ENCODE results near the gene SNAP91.

The SNAP91 gene

DNA sequence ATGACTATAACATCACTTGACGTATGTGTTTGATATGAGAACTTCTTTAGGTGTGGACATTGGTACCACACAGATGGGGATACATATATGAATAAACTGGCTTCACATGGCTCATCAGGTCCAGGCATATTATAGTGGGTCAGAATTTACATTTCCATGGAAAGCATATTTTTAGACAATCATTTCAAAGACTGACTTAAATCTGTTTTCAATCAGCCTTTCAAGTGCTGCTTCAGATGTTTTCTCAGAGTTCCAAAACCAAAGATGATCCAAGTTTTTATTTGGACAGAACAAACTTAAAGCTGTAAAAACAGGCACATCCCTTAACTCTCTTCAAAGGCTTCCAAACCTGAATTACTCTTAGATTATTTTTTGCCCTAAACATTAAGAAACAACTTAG lies 108.4 kb downstream of the SNAP91 start:
- TF ChIP-seq, protein P1, sequence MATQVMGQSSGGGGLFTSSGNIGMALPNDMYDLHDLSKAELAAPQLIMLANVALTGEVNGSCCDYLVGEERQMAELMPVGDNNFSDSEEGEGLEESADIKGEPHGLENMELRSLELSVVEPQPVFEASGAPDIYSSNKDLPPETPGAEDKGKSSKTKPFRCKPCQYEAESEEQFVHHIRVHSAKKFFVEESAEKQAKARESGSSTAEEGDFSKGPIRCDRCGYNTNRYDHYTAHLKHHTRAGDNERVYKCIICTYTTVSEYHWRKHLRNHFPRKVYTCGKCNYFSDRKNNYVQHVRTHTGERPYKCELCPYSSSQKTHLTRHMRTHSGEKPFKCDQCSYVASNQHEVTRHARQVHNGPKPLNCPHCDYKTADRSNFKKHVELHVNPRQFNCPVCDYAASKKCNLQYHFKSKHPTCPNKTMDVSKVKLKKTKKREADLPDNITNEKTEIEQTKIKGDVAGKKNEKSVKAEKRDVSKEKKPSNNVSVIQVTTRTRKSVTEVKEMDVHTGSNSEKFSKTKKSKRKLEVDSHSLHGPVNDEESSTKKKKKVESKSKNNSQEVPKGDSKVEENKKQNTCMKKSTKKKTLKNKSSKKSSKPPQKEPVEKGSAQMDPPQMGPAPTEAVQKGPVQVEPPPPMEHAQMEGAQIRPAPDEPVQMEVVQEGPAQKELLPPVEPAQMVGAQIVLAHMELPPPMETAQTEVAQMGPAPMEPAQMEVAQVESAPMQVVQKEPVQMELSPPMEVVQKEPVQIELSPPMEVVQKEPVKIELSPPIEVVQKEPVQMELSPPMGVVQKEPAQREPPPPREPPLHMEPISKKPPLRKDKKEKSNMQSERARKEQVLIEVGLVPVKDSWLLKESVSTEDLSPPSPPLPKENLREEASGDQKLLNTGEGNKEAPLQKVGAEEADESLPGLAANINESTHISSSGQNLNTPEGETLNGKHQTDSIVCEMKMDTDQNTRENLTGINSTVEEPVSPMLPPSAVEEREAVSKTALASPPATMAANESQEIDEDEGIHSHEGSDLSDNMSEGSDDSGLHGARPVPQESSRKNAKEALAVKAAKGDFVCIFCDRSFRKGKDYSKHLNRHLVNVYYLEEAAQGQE (IDR thresholded peaks at IDR 0.05; ENCODE audit: insufficient read depth in 1 of 2, low read depth in 2 of 2, low read length in 2 of 2), result no peak
- no peak for TF ChIP-seq POLR2AphosphoS5 (IDR thresholded peaks at IDR 0.05; ENCODE audit: low read depth, low read length)
- no peak for TF ChIP-seq SIN3A (IDR thresholded peaks at IDR 0.05; ENCODE audit: borderline replicate concordance, insufficient read depth, low read length)
- TF ChIP-seq TAF1 (IDR thresholded peaks at IDR 0.05; ENCODE audit: borderline replicate concordance, insufficient read depth, low read length), result no peak
- no peak for TF ChIP-seq FOXP2 (optimal IDR thresholded peaks at IDR 0.05; ENCODE audit: borderline replicate concordance, extremely low read depth, extremely low read length, insufficient read depth)

DNA sequence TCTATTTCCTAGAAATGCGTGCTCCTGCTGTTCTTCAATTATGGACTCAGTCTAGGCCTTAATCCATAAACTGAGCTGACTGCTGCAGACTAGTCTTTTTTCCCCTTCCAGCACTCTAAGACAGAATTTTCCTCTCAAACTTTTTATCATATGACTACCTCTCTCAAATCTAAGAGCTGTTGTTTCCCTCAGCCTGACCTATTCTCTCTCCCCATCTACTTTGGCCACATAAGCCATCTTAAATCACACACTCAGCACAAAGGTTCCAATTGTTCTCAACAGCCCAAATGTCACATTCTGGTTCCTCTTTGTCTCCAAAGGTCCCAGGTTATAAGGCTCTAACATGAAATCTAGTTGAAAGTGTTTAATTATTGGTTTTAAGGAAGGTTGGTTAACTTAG lies 111.4 kb downstream of the SNAP91 start:
- TF ChIP-seq SIN3A (IDR thresholded peaks at IDR 0.05; ENCODE audit: borderline replicate concordance, insufficient read depth, low read length) (no peak), FOXP2 (optimal IDR thresholded peaks at IDR 0.05; ENCODE audit: borderline replicate concordance, extremely low read depth, extremely low read length, insufficient read depth) (no peak), POLR2AphosphoS5 (IDR thresholded peaks at IDR 0.05; ENCODE audit: low read depth, low read length) (no peak), TAF1 (IDR thresholded peaks at IDR 0.05; ENCODE audit: borderline replicate concordance, insufficient read depth, low read length) (no peak)
- TF ChIP-seq, protein P1 (IDR thresholded peaks at IDR 0.05; ENCODE audit: insufficient read depth in 1 of 2, low read depth in 2 of 2, low read length in 2 of 2), result no peak

DNA sequence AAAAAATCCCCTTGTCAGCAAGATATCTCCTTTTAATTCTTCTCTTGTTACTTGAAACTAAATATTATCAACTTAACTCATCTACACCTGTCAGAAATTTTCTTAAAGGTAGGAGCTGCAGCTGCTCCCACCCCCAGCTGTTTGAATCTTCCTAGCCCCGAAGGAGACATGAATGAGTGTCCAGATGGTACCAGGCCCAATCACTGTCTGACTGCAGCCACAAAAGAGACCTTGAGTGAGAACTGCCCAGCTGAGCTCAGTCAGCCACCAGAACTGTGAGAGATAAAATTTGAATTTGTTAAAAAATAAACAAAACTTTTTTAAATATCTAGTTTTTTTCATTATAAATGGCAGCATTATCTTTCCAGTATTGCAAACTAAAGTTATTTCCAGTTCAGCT lies 111.8 kb downstream of the SNAP91 start:
- no peak for TF ChIP-seq FOXP2 (optimal IDR thresholded peaks at IDR 0.05; ENCODE audit: borderline replicate concordance, extremely low read depth, extremely low read length, insufficient read depth)
- TF ChIP-seq, protein P1 (IDR thresholded peaks at IDR 0.05; ENCODE audit: insufficient read depth in 1 of 2, low read depth in 2 of 2, low read length in 2 of 2), result no peak
- no peak for TF ChIP-seq TAF1 (IDR thresholded peaks at IDR 0.05; ENCODE audit: borderline replicate concordance, insufficient read depth, low read length)
- TF ChIP-seq POLR2AphosphoS5 (IDR thresholded peaks at IDR 0.05; ENCODE audit: low read depth, low read length), result no peak
- no peak for TF ChIP-seq SIN3A (IDR thresholded peaks at IDR 0.05; ENCODE audit: borderline replicate concordance, insufficient read depth, low read length)

DNA sequence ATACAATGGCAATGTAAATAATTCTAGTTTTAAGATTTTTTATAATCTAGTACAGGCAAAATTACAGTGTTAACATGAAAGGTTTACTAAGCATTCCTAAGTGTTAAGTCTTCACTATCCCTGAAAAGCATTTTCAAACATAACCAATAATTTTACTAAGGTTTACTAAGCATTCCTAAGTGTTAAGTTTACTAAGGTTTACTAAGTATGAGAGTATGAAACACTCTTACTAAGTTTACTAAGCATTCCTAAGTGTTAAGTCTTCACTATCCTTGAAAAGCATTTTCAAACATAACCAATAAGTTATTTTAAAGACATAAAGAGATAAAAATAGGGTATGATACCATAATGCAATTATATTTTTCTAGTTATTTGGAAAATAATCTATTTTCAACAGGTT lies 114.0 kb downstream of the SNAP91 start:
- TF ChIP-seq POLR2AphosphoS5 (IDR thresholded peaks at IDR 0.05; ENCODE audit: low read depth, low read length) (no peak), FOXP2 (optimal IDR thresholded peaks at IDR 0.05; ENCODE audit: borderline replicate concordance, extremely low read depth, extremely low read length, insufficient read depth) (no peak), TAF1 (IDR thresholded peaks at IDR 0.05; ENCODE audit: borderline replicate concordance, insufficient read depth, low read length) (no peak), SIN3A (IDR thresholded peaks at IDR 0.05; ENCODE audit: borderline replicate concordance, insufficient read depth, low read length) (no peak)
- TF ChIP-seq, protein P1 (IDR thresholded peaks at IDR 0.05; ENCODE audit: insufficient read depth in 1 of 2, low read depth in 2 of 2, low read length in 2 of 2), result no peak

DNA sequence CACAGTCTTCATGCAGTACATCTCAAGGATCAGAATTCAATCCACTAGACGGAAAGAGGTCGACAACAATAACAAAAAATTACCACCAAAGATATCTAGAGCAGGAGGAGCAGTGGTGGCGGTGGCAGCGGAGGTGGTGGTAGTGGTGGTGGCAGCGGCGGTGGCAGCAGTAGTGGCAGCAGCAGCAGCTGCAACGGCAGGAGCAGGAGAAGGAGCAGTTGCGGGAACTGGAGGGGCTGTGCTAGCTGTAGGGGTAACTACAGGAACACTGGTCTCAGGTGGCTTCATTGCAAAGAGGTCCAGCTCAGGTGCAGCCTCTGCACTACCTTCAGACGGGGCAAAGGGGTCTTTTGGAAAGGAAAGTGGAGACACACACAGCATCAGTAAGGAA lies 115.5 kb downstream of the SNAP91 start:
- no peak for TF ChIP-seq POLR2AphosphoS5 (IDR thresholded peaks at IDR 0.05; ENCODE audit: low read depth, low read length)
- no peak for TF ChIP-seq TAF1 (IDR thresholded peaks at IDR 0.05; ENCODE audit: borderline replicate concordance, insufficient read depth, low read length)
- TF ChIP-seq FOXP2 (optimal IDR thresholded peaks at IDR 0.05; ENCODE audit: borderline replicate concordance, extremely low read depth, extremely low read length, insufficient read depth), result no peak
- TF ChIP-seq, protein P1 (IDR thresholded peaks at IDR 0.05; ENCODE audit: insufficient read depth in 1 of 2, low read depth in 2 of 2, low read length in 2 of 2), result no peak
- TF ChIP-seq SIN3A (IDR thresholded peaks at IDR 0.05; ENCODE audit: borderline replicate concordance, insufficient read depth, low read length), result no peak

All from PFSK-1 (cell line).